GF-D8 (cell line): ENCODE data around the gene ERN2.
"Not testable (repeated sequence)": the region's sequence is repeated elsewhere in the genome, so short reads cannot be mapped to it uniquely, and the experiment has no call there.

ENCODE experiments used
- DNase-seq: peaks from one replicate; lab custom pipeline; 2025; lab: John Stamatoyannopoulos, UW

Gene ERN2

GRCh38 chr16:23712976-23713375 lies at the start of gene ERN2:
Gene ERN2 (minus strand): TSS chr16:23713222. CDS start chr16:23713187, 35 bp downstream.
- no peak for DNase-seq

- DNase-seq: no peak
These were observed 45.1 kb upstream of the ERN2 start for GRCh38 chr16:23757937-23758619.

GRCh38 chr16:23757116-23757515 lies 44.1 kb upstream of the ERN2 start:
- DNase-seq: no peak

- DNase-seq: no peak
These were observed 42.4 kb upstream of the ERN2 start for GRCh38 chr16:23755484-23755809.

GRCh38 chr16:23754594-23755483 lies 41.8 kb upstream of the ERN2 start, which contains the start of gene CHP2:
Gene CHP2 (plus strand): TSS chr16:23755026. CDS start chr16:23755050, 24 bp downstream.
- DNase-seq: no peak

- DNase-seq: no peak
These were observed 41.0 kb upstream of the ERN2 start for GRCh38 chr16:23753908-23754593.

- not testable (repeated sequence) for DNase-seq
These were observed 38.0 kb upstream of the ERN2 start for GRCh38 chr16:23751053-23751452.

GRCh38 chr16:23748630-23749029 lies 35.6 kb upstream of the ERN2 start:
- DNase-seq: no peak

GRCh38 chr16:23745263-23745662 lies 32.2 kb upstream of the ERN2 start:
- no peak for DNase-seq

- no peak for DNase-seq
These were observed 29.7 kb upstream of the ERN2 start for GRCh38 chr16:23742766-23743165.

GRCh38 chr16:23741675-23742303 lies 28.8 kb upstream of the ERN2 start:
- DNase-seq: no peak

- DNase-seq: no peak
These were observed 26.5 kb upstream of the ERN2 start for GRCh38 chr16:23739516-23739915.

GRCh38 chr16:23737423-23738028 lies 24.5 kb upstream of the ERN2 start:
- DNase-seq: not testable (repeated sequence)

- DNase-seq: no peak
These were observed 21.3 kb upstream of the ERN2 start for GRCh38 chr16:23734176-23734893.

GRCh38 chr16:23729503-23730424 lies 16.7 kb upstream of the ERN2 start:
- no peak for DNase-seq

GRCh38 chr16:23728112-23728477 lies 15.1 kb upstream of the ERN2 start:
- DNase-seq: no peak

GRCh38 chr16:23726710-23727109 lies 13.7 kb upstream of the ERN2 start:
- no peak for DNase-seq

- DNase-seq: no peak
These were observed 11.7 kb upstream of the ERN2 start for GRCh38 chr16:23724785-23725131.

GRCh38 chr16:23724096-23724784 lies 11.2 kb upstream of the ERN2 start:
- DNase-seq: no peak
